Ureter (tissue), 1 donor: ENCODE results near the gene OR51S1. TPM values are rescaled to one million over a fixed set of nuclear protein-coding genes. Genes with fewer than 3 reads are reported as not detected.
"Not testable (repeated sequence)": the region's sequence is repeated elsewhere in the genome, so short reads cannot be mapped to it uniquely, and the experiment has no call there.

Source experiments
- DNase-seq: peaks from one replicate; pipeline ENCODE4 v3.0.0-alpha.2; 2020; ENCODE audit warnings: low spot score
- total RNA-seq: library from RNA; stranded (reverse); gene quantifications from one replicate; pipeline ENCODE4 v1.2.4, GENCODE V29; 2023
- donor health status: DM: yes; HTN: yes; CAD: no.

OR51S1 gene, protein sequence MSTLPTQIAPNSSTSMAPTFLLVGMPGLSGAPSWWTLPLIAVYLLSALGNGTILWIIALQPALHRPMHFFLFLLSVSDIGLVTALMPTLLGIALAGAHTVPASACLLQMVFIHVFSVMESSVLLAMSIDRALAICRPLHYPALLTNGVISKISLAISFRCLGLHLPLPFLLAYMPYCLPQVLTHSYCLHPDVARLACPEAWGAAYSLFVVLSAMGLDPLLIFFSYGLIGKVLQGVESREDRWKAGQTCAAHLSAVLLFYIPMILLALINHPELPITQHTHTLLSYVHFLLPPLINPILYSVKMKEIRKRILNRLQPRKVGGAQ
- total RNA-seq, result not detected

DNA sequence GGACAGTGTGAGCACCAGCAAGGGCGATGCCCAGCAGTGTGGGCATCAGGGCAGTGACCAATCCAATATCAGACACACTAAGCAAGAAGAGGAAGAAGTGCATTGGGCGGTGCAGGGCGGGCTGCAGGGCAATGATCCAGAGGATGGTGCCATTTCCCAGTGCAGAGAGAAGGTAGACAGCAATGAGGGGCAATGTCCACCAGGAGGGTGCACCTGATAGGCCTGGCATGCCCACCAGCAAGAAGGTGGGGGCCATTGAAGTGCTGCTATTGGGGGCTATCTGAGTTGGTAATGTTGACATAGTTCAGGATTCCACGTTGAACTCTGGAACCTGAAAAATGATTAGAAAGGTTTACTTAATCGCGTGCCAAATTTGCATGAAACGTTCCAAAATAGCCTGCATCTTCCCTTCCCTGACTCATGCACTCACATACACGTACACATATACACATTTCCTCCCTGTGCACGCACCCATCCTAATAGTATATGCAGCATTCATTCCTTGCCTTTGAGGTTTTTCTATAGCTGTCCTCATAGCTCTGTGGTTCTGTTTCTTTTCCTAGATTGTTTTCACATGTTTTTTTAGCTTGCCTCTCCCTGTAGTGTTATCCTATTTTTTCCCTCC is at the start of gene OR51S1:
TSS of gene OR51S1 (minus strand) at position 301 of the 625 bp plus-strand sequence. CDS start at position 301, 0 bp downstream.
- no peak for DNase-seq

DNA sequence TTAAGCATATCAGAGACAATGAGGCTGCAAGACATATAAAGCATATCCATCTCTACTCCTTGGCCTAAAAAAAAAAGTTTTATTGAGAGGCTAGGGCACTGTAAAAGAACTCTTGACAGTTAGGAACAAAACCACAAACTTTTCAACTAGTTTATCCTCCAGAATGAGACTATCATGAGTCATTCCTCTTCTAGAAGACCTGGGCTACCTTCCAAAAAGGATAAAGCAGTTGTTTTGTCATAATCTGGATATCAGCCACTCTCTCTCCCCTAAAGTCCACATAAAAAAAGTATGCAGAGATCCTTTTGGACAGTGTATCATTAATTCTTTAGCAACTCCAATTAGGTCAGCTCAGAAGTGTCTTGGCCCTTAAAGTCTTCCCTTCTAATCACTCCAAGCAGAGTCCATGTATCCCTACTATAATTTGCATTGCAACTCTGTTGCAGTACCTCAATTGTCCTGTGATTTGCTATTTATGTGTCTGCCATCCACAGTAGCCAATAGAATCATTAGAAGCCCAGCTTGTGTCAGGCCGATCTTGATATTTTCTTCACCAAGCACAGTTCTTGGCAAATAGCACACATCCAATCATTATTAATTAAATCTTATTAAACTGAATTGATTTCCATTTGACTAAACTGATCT is 43.1 kb upstream of the OR51S1 start:
- DNase-seq, result no peak

- DNase-seq, result no peak
These were observed 41.3 kb upstream of the OR51S1 start for GRCh38 chr11:4890279-4890678.

- DNase-seq, result no peak
These were observed 38.6 kb upstream of the OR51S1 start for GRCh38 chr11:4887591-4887990.

GRCh38 chr11:4886186-4886585 is 37.2 kb upstream of the OR51S1 start:
- no peak for DNase-seq

GRCh38 chr11:4884361-4884760 is 35.4 kb upstream of the OR51S1 start:
- DNase-seq, result no peak

GRCh38 chr11:4882543-4882942 is 33.5 kb upstream of the OR51S1 start:
- DNase-seq, result no peak

DNA sequence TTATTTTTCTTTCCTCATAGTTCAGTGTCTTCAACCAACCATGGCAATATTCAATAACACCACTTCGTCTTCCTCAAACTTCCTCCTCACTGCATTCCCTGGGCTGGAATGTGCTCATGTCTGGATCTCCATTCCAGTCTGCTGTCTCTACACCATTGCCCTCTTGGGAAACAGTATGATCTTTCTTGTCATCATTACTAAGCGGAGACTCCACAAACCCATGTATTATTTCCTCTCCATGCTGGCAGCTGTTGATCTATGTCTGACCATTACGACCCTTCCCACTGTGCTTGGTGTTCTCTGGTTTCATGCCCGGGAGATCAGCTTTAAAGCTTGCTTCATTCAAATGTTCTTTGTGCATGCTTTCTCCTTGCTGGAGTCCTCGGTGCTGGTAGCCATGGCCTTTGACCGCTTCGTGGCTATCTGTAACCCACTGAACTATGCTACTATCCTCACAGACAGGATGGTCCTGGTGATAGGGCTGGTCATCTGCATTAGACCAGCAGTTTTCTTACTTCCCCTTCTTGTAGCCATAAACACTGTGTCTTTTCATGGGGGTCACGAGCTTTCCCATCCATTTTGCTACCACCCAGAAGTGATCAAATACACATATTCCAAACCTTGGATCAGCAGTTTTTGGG is 33.0 kb upstream of the OR51S1 start, which contains the start of gene OR51T1:
TSS of gene OR51T1 (plus strand) at position 41 of the 641 bp plus-strand sequence. CDS start at position 41, 0 bp downstream.
- no peak for DNase-seq

GRCh38 chr11:4881188-4881587 is 32.2 kb upstream of the OR51S1 start:
- no peak for DNase-seq

- DNase-seq, result no peak
These were observed 16.8 kb upstream of the OR51S1 start for GRCh38 chr11:4865855-4866254.

DNA sequence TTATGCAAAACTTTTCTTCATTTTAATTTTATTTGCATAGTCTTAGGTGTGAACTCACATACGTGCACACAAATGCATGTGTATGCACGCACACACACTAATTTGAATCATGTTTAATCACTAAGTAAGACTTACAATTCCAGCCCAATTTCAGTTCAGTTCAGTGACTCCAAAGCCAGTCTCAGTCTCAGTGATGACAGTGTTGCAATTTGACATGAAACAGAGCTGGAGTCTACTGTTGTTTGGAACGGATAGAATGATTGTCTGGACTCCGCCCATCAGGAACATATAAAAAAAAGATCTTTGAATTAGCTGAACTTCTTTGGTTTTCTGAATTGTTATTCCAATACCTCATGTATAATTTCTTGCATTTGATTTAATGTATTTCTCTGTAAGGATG is 14.9 kb upstream of the OR51S1 start:
- DNase-seq, result no peak

DNA sequence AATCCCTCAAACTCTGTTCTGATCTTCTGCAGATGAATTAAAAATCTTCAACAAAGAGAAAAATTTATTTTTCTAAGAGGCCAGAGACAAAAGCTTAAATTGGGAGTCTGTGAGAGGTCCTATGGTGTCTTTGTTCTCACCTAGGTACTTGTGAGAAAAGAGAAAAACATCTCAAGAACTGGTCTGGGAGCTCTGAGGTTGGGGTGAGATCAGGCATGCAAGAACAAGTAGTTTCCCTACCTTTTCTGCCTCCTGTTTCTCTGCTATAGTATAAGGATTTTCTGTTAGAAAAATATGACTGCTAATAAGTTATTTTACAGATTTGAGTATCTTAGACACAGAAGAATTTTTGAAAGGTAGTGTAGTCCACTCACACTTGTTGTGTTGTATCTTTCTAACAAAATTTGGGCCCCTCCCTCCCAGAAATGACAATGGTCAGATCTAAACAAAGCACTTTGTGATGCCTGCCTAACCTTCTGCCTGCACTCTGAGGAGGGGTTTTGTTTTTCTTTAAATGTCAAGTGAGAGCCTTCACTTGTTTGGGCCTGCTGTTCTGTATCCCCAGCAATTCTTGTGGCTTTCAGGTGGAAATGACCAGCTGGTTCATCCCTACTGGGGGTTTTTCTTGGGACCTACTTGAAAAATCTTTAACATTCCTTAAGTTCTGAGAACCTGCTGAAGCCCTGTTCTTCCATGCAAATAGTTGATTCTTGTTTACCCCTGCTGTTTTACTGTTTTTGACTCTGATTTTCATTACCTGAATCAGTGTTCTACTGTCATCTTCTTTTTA is 13.6 kb upstream of the OR51S1 start:
- DNase-seq, result no peak

DNA sequence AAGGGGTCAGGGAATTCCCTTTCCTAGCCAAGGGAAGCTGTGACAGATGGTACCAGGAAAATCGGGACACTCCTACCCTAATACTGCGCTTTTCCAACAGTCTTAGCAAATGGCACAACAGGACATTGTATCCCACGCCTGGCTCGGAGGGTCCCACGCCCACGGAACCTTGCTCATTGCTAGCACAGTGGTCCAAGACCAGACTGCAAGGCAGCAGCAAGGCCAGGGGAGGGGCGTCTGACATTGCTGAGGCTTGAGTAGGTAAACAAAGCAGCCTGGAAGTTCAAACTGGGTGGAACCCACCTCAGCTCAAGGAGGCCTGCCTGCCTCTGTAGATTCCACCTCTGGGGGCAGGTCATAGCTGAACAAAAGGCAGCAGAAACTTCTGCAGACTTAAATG is 5.3 kb upstream of the OR51S1 start:
- DNase-seq, result not testable (repeated sequence)

DNA sequence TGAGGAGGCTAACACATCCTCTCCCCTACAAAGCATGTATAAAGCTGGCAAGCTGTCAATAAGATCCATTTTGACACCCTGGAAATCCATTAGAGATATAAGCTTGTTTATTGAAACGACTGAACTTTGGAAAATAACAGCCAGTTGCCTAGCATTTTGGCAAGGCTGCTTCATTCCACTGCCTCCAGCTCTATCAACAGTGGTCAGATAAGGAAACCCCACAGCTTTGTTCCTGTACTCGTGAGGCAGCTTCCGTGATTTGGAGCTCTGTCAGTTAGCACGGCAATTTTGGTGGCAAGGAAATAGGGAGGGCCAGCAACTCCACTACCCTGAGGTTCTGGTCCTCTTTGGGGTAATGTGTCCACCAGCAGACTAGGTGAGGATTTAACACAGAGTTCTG is 2.0 kb upstream of the OR51S1 start:
- no peak for DNase-seq

DNA sequence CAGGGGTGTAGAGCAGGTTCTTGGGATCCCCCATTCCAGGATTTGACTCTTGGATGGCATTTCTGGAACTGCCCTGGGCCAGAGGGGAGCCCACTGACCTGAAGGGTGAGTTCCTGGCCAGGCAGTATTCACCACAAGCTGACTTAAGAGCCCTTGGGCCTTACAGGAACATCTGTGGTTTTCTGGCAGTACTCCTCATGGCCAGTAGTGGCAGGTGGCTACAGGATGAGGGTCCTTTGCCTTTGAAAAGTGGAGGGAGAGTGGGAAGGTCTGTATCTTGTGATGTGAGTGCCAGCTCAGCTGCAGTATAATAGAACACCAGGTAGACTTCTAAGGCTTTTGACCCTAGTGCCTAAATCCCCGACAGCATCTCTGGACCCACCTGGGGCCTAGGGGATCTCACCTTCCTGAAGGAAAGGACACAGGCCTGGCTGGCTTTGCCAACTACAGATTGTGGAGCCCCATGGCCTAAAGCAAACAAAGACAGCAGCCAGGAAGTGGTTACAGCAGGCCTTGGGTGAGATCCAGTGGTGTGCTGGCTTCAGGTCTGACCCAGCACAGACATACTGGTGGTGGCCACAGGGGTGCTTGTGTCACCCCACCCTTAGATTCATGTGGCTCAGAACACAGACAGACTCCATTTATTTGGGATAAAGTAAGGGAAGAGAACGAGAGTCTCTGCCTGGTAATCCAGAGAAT is 9.0 kb downstream of the OR51S1 start:
- DNase-seq, result no peak

GRCh38 chr11:4830909-4831308 is 18.1 kb downstream of the OR51S1 start:
- no peak for DNase-seq

DNA sequence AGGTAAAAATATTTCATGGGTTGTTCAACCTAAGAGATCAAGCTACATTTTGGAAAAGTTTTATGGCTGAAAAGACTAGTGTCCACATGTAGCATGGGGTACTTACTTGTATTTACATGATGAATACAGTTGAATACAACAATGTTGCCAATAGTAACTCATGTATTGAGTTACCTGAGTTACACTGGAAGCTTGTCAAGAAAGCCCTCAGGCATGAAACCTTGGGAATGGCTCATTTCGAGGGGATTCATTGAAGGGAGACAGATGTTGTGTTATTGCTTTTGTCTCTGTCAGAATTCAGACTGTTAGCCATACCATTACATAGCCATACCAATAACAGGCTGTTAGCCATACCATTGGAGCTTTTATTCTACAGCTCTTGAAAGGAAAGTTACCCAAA is 18.7 kb downstream of the OR51S1 start:
- DNase-seq, result no peak

- peak; percentile 49 for DNase-seq
These were observed 22.6 kb downstream of the OR51S1 start for GRCh38 chr11:4826425-4826824.

GRCh38 chr11:4825132-4825531 is 23.9 kb downstream of the OR51S1 start:
- DNase-seq, result no peak

DNA sequence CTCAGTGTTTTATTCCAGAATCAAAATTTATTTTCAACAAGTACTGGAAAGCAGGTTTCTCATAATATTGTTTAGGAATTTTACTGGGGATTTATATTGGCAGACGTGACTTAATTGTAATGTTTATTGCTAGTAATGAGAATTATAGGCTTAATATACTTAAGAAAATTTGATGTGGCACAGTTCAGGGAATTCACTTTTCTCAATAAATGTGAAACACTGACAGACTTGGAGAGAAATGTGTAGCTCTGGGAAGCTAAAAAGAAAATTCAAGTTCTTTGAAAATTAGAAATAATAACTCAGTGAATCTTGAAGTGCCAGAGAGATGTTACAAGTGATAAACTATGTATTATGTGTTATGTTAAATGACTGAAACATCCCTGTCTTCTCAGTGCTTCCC is 28.0 kb downstream of the OR51S1 start, which contains the start of gene OR51F2:
TSS of gene OR51F2 (plus strand) at position 301 of the 400 bp plus-strand sequence. CDS start 101 bp downstream, outside the sequence.
- no peak for DNase-seq

- no peak for DNase-seq
These were observed 39.8 kb downstream of the OR51S1 start for GRCh38 chr11:4809246-4809645.
